ENCODE data around the gene CDC42BPB.

CDC42BPB gene

DNA sequence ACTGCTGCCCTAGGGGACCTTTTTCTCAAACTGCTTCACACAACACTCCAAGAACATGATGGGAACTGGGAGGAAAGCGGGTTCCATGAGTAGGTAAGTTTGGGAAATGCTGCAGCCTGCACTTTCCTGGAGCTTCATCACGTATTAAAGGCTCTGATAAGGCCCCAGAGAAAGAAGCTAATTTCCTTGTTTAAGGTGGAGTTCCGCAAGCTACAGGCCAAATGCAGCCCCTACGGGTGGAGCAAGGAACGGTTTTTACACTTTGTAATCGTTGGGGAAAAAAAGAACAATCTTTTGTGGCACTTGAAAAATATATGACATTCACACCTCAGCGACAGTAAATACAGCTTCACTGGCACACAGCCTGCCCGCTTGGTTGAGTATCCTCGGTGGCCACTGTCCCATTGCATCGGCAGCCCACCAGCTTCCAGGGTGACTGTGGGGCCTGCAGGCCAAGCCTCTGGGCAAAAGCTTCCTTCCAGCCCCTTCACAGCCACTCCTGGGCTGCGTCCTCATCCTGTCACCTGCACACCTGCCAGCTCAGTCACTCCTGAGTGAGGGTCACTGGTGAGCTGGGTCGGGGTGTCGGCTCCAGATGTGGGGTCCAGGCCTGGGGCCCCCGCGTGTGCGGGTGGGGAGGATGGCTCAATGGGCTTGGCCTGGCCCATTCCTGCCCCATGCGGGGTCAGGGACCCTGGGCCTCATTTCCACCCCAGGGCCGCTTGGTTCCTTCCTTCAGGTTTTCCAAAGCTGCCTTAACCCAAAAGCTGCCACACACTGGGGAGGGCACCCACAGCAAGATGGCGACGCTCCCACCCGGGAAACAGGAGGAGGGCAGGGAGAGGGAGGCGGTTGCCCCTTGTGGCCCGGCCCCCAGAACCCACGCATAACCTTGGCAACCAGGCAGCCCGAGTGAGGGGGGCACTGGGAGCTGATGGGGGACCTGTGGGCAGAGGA is 132.4 kb downstream of the CDC42BPB start:
- H3K4me3 ChIP-seq (ENCODE audit: low read depth, low read length): no peak overlapping the region
- no peak for DNase-seq (ENCODE audit: low read depth)
- TF ChIP-seq CTCF (IDR thresholded peaks at IDR 0.05; ENCODE audit: low read depth, low read length, missing control alignments): peak; percentile 17

- no peak overlapping the region for H3K4me3 ChIP-seq (ENCODE audit: low read depth, low read length)
- TF ChIP-seq CTCF (IDR thresholded peaks at IDR 0.05; ENCODE audit: low read depth, low read length, missing control alignments): no peak
- DNase-seq (ENCODE audit: low read depth): no peak
Measured at GRCh38 chr14:102923925-102924486, 133.3 kb downstream of the CDC42BPB start.

DNA sequence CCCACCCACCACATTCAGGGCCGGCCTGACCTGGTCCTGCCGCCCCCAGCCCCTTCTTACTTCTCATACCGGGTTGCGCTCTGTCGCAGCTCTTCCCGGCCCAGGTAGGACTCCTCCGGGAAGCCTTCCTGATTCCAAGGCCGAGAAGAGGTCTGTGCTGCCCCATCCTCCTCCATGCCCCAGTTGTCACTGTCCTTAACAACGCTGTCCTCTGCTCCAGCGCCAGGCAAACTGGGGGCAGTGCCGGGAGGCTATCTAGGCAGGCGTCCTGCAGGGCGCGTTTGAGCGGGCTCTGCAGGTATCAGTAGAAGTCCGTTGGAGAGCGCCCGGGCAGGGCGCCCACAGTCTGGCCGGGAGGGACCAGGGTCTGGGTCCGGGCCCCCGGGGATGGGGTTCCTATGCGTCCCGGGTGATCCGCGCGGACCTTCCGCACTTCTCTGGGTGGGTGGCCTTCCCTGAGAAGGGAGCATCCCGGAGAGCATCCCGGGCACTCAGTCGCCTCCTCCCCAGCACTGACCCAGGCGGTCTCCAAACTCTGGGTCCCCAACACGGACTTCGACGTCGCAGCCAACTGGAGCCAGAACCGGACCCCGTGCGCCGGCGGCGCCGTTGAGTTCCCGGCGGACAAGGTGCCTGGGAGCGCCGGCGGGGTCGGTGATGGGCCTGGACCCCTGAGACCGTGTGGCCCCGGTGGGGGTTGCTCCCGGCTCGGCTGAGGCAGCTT is 134.0 kb downstream of the CDC42BPB start:
- peak overlapping the region; percentile 31; the same call in 1 of the 2 replicates for H3K4me3 ChIP-seq (ENCODE audit: low read depth, low read length)
- TF ChIP-seq CTCF (IDR thresholded peaks at IDR 0.05; ENCODE audit: low read depth, low read length, missing control alignments): no peak
- DNase-seq (ENCODE audit: low read depth): no peak

DNA sequence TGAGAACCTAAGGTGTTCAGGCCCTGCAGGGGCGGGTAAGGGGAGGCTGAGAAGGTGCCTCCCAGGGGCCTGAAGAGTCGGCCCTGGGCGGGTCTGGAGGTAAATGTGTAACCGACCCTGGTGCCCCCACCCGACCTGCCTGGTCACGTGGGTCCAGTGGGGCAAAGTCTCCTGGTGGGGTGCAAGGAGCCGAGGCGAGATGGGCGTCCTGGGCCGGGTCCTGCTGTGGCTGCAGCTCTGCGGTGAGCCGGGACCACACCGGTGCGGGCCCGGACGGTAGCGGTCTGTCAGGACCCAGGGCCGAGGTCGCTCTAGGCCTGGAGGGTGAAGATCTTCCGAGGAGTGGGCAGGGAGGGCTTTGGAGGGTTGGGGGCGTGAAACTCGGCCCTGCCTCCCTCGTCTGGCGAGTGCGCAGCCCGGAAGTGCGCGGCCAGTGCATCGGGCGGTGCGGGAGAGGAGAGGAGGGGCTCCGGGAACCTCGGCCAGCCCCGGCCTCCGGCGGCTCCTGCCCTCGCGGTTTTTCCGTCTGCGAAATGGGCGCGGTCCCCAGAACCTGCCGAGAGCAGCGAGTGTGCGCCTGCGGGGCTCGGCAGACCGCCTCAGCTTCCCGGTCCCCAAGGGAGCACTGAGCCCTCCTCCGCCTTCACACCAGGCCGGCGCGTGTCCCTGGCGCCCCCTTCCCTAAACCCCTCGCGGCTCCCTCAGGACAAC is 134.7 kb downstream of the CDC42BPB start, which contains the start of gene AMN:
AMN (plus strand) TSS at position 174 of the 711 bp plus-strand sequence; CDS start at position 200, 26 bp downstream.
- H3K4me3 ChIP-seq (ENCODE audit: low read depth, low read length): peak within 1 kb of the TSS; percentile 31
- no peak for DNase-seq (ENCODE audit: low read depth)

GRCh38 chr14:102920998-102921304 is 136.4 kb downstream of the CDC42BPB start:
- no peak for TF ChIP-seq CTCF (IDR thresholded peaks at IDR 0.05; ENCODE audit: low read depth, low read length, missing control alignments)
- H3K4me3 ChIP-seq (ENCODE audit: low read depth, low read length): no peak overlapping the region
- no peak for DNase-seq (ENCODE audit: low read depth)

More for the DNA sequence above, 134.7 kb downstream of the CDC42BPB start, which contains the start of gene AMN:
- no peak for TF ChIP-seq CTCF (IDR thresholded peaks at IDR 0.05; ENCODE audit: low read depth, low read length, missing control alignments)

DNA sequence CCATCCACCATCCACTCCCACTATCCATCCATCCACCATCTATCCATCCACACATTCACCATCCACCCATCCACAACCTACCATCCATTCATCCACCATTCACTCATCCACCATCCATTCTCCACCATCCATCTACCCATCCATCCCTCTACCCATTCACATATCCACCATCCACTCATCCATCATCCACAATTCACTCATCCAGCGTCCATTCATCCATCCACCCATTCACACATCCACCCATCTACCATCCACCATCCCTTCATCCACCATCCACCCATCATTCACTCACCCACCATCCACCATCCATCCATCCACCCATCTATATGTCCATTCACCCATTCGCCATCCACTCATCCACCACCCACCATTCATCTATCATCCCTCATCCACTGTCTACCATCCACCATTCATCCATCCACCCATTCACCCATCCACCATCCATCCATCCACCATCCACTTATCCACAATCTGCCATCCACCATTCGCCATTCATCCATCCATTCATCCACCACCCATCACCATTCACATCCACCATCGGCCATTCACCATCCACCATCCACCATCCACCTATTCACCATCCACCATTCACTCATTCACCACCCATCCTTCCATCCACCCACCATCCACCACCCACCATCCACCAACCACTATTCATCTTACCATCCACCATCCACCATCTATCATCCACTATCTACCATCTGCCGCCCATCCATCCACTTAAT is 136.9 kb downstream of the CDC42BPB start:
- no peak for TF ChIP-seq CTCF (IDR thresholded peaks at IDR 0.05; ENCODE audit: low read depth, low read length, missing control alignments)
- no peak overlapping the region for H3K4me3 ChIP-seq (ENCODE audit: low read depth, low read length)

More for the DNA sequence above, 136.9 kb downstream of the CDC42BPB start:
- no peak for DNase-seq (ENCODE audit: low read depth)
